HepG2 (cell line): ENCODE measurements around the gene VASN. TPM values are rescaled to one million over a fixed set of nuclear protein-coding genes. Genes with fewer than 3 reads are reported as not detected.

Source experiments
- ATM ChIP-seq: fragments of 450-650 bp; IDR thresholded peaks from 2 replicates; pipeline ENCODE4 v1.7.1; 2017; ENCODE audit warnings: mild to moderate bottlenecking, borderline replicate concordance
- CAMTA2 ChIP-seq: sonication (generic); formaldehyde crosslinking; IDR thresholded peaks from 2 replicates; pipeline ENCODE4 v1.4.0; 2020; ENCODE audit warnings: mild to moderate bottlenecking, missing genetic modification reagents, borderline replicate concordance
- CREM ChIP-seq, 2 experiments: sonication (generic) in 1 of 2; formaldehyde crosslinking in 1 of 2; IDR thresholded peaks; 2 replicates each; pipeline versions ENCODE4 v1.4.0 to v1.6.1; 2016 to 2020; ENCODE audit warnings: antibody characterized with exemption in 1 of 2, mild to moderate bottlenecking in 1 of 2, missing genetic modification reagents in 1 of 2
- DNMT1 ChIP-seq: sonication (generic); formaldehyde crosslinking; IDR thresholded peaks from 2 replicates; pipeline ENCODE4 v1.5.1; 2020; ENCODE audit warnings: mild to moderate bottlenecking, missing genetic modification reagents
- FOSL2 ChIP-seq: sonication (generic); formaldehyde crosslinking; IDR thresholded peaks from 2 replicates; pipeline ENCODE4 v1.4.0; 2020; ENCODE audit warnings: missing genetic modification reagents
- MXI1 ChIP-seq: IDR thresholded peaks from 3 replicates; pipeline ENCODE4 v1.6.1; 2012; ENCODE audit warnings: low read depth, low read length, inconsistent platforms, borderline replicate concordance
- NFIC ChIP-seq: IDR thresholded peaks from 2 replicates; pipeline ENCODE4 v1.6.1; 2012; ENCODE audit warnings: mild to moderate bottlenecking, low read length, inconsistent platforms
- NFYC ChIP-seq: IDR thresholded peaks from 2 replicates; pipeline ENCODE4 v1.6.1; 2016; ENCODE audit warnings: missing genetic modification reagents, missing compliant biosample characterization
- TARDBP ChIP-seq: sonication (generic); formaldehyde crosslinking; IDR thresholded peaks from 2 replicates; pipeline ENCODE4 v1.8.0; 2022; ENCODE audit warnings: mild to moderate bottlenecking, missing genetic modification reagents
- YEATS4 ChIP-seq: sonication (generic); formaldehyde crosslinking; IDR thresholded peaks from 2 replicates; pipeline ENCODE4 v1.4.0; 2020; ENCODE audit warnings: missing genetic modification reagents, borderline replicate concordance
- ZFP37 ChIP-seq: sonication (generic); formaldehyde crosslinking; IDR thresholded peaks from 2 replicates; pipeline ENCODE4 v1.4.0; 2020; ENCODE audit warnings: missing genetic modification reagents, borderline replicate concordance
- ZFP41 ChIP-seq: sonication (generic); formaldehyde crosslinking; IDR thresholded peaks from 2 replicates; pipeline ENCODE4 v1.4.0; 2020; ENCODE audit warnings: mild to moderate bottlenecking, missing genetic modification reagents, borderline replicate concordance
- ZNF160 ChIP-seq: sonication (generic); formaldehyde crosslinking; IDR thresholded peaks from 2 replicates; pipeline ENCODE4 v1.8.0; 2022; ENCODE audit warnings: mild to moderate bottlenecking, inconsistent platforms, missing genetic modification reagents
- ZNF30 ChIP-seq: sonication (generic); formaldehyde crosslinking; IDR thresholded peaks from 2 replicates; pipeline ENCODE4 v1.5.0; 2020; ENCODE audit warnings: mild to moderate bottlenecking, missing genetic modification reagents
- ZNF496 ChIP-seq: sonication (generic); formaldehyde crosslinking; IDR thresholded peaks from 2 replicates; pipeline ENCODE4 v1.8.1; 2023; ENCODE audit warnings: mild to moderate bottlenecking, moderate library complexity, missing genetic modification reagents; ENCODE audit not compliant: insufficient replicate concordance
- ZNF547 ChIP-seq: sonication (generic); formaldehyde crosslinking; IDR thresholded peaks from 2 replicates; pipeline ENCODE4 v1.5.1; 2020; ENCODE audit warnings: mild to moderate bottlenecking, missing genetic modification reagents
- ZNF567 ChIP-seq: sonication (generic); formaldehyde crosslinking; IDR thresholded peaks from 2 replicates; pipeline ENCODE4 v1.8.1; 2023; ENCODE audit warnings: mild to moderate bottlenecking, missing genetic modification reagents, borderline replicate concordance
- ZNF629 ChIP-seq: sonication (generic); formaldehyde crosslinking; conservative IDR thresholded peaks from 2 replicates; pipeline ENCODE4 v1.5.0; 2020; ENCODE audit warnings: missing genetic modification reagents
- ZNF747 ChIP-seq: sonication (generic); formaldehyde crosslinking; IDR thresholded peaks from 2 replicates; pipeline ENCODE4 v1.8.1; 2023; ENCODE audit warnings: missing genetic modification reagents, mild to moderate bottlenecking, borderline replicate concordance
- polyA plus RNA-seq, 8 experiments: library from polyadenylated mRNA; depleted of rRNA in 3 of 8; stranded (reverse) in 7 of 8; unstranded in 1 of 8; fragments of >200 nt; fragmentation: Illumina TruSeq in 4 of 8; extraction: Trizol in 4 of 8; gene quantifications; 2 replicates each; pipeline versions ENCODE4 v1.2.1 to v1.2.3, GENCODE V29; 2011 to 2016; ENCODE audit warnings: low read depth in 4 of 8, missing spikeins in 1 of 8, mixed read lengths in 1 of 8; ENCODE audit not compliant: insufficient read depth in 1 of 8
- total RNA-seq, 5 experiments: library from RNA; depleted of rRNA; stranded (reverse); fragments of >200 nt; fragmentation: Illumina TruSeq; extraction: Trizol; gene quantifications; 2 replicates each; pipeline ENCODE4 v1.2.3, GENCODE V29; 2016; ENCODE audit warnings: low read depth in 1 of 5
- TF ChIP-seq, protein P1 (sequence below): sonication (generic); formaldehyde crosslinking; IDR thresholded peaks from 2 replicates; pipeline ENCODE4 v1.5.0; 2020; ENCODE audit warnings: mild to moderate bottlenecking, low read depth, missing genetic modification reagents, borderline replicate concordance
- TF ChIP-seq, protein P2 (sequence below): IDR thresholded peaks from 2 replicates; pipeline ENCODE4 v1.6.1; 2016; ENCODE audit warnings: missing compliant biosample characterization, missing genetic modification reagents, borderline replicate concordance
- TF ChIP-seq, protein P3 (sequence below): IDR thresholded peaks from 2 replicates; pipeline ENCODE4 v1.6.1; 2016
- TF ChIP-seq, protein P4 (sequence below): sonication (generic); formaldehyde crosslinking; IDR thresholded peaks from 2 replicates; pipeline ENCODE4 v1.4.0; 2020; ENCODE audit warnings: missing genetic modification reagents

VASN gene
- total and polyA plus RNA-seq, 2 of the 13 experiments (the other 11 are each of a cell fraction or from before 2014, with no cell fraction given): 8.4 to 18.2 TPM

DNA sequence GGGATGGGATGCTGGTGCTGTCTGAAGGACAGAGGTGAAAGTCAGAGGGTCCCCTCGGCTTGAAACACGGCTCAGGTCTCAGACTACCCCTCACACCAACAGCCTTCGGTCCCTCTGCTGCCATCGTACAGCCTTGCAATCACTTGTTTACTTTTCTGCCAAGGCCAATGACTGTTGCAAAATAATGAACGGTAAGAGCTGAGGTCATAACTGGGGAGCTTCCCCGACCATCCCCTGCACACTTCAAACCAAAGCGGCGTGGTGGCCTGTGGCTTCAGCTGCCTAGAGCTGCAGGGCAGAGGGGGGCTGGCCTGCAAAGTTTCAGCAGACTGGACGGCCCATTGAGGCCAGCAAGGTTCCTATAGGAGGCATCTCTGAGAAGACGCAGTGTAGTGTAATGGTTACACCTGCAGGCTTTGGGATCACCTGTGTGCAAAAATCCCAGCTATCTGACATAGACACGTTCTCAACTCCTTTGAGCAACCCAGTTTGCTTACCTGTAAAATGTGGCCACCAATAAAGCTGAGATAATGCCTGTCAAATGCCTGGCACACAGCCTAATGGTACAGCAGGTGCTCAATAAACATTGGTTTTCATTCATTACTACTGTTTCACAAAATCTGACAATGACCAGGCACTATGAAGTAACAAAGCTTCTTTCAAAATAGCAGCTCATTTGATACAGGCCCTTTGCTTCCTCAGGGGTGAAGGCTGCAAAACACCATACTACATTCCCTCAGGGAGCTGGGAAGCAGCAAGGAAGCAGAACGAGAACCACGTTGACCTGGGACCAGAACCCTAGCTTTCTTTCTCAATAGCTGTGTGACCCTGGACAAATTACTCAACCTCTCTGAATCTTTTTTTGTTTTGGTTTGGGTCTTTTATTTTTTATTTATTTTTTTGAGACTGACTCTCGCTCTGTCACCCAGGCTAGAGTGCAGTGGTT, 25.5 kb upstream of the VASN start (continued):
- TF ChIP-seq ZFP41: no peak
- TF ChIP-seq ZNF30 (CRISPR knock-in tag): no peak
- TF ChIP-seq, protein P1, sequence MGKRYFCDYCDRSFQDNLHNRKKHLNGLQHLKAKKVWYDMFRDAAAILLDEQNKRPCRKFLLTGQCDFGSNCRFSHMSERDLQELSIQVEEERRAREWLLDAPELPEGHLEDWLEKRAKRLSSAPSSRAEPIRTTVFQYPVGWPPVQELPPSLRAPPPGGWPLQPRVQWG (CRISPR knock-in tag): no peak
- TF ChIP-seq, protein P2, sequence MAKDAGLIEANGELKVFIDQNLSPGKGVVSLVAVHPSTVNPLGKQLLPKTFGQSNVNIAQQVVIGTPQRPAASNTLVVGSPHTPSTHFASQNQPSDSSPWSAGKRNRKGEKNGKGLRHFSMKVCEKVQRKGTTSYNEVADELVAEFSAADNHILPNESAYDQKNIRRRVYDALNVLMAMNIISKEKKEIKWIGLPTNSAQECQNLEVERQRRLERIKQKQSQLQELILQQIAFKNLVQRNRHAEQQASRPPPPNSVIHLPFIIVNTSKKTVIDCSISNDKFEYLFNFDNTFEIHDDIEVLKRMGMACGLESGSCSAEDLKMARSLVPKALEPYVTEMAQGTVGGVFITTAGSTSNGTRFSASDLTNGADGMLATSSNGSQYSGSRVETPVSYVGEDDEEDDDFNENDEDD (CRISPR knock-in tag): no peak; the same call in 1 of the 2 replicates
- TF ChIP-seq CREM (IDR thresholded peaks at IDR 0.05): no peak
- TF ChIP-seq CREM (CRISPR knock-in tag; IDR thresholded peaks at IDR 0.05): no peak
- TF ChIP-seq, protein P3, sequence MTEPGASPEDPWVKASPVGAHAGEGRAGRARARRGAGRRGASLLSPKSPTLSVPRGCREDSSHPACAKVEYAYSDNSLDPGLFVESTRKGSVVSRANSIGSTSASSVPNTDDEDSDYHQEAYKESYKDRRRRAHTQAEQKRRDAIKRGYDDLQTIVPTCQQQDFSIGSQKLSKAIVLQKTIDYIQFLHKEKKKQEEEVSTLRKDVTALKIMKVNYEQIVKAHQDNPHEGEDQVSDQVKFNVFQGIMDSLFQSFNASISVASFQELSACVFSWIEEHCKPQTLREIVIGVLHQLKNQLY (CRISPR knock-in tag): peak; percentile 77; the same call in 1 of the 2 replicates
- TF ChIP-seq MXI1: peak; percentile 67; the same call in 2 of the 3 replicates
- TF ChIP-seq, protein P4, sequence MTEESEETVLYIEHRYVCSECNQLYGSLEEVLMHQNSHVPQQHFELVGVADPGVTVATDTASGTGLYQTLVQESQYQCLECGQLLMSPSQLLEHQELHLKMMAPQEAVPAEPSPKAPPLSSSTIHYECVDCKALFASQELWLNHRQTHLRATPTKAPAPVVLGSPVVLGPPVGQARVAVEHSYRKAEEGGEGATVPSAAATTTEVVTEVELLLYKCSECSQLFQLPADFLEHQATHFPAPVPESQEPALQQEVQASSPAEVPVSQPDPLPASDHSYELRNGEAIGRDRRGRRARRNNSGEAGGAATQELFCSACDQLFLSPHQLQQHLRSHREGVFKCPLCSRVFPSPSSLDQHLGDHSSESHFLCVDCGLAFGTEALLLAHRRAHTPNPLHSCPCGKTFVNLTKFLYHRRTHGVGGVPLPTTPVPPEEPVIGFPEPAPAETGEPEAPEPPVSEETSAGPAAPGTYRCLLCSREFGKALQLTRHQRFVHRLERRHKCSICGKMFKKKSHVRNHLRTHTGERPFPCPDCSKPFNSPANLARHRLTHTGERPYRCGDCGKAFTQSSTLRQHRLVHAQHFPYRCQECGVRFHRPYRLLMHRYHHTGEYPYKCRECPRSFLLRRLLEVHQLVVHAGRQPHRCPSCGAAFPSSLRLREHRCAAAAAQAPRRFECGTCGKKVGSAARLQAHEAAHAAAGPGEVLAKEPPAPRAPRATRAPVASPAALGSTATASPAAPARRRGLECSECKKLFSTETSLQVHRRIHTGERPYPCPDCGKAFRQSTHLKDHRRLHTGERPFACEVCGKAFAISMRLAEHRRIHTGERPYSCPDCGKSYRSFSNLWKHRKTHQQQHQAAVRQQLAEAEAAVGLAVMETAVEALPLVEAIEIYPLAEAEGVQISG (CRISPR knock-in tag): peak; percentile 51
- TF ChIP-seq NFYC: no peak
- TF ChIP-seq DNMT1 (CRISPR knock-in tag): no peak
- TF ChIP-seq ZNF547: peak; percentile 43; the same call in 1 of the 2 replicates
- peak; percentile 88 for TF ChIP-seq TARDBP (CRISPR knock-in tag)
- peak; percentile 91 for TF ChIP-seq FOSL2 (CRISPR knock-in tag)
- peak; percentile 62; the same call in 1 of the 2 replicates for TF ChIP-seq YEATS4
- TF ChIP-seq ZNF496: no peak
- peak; percentile 62; the same call in 1 of the 2 replicates for TF ChIP-seq ZNF747 (CRISPR knock-in tag)
- no peak for TF ChIP-seq CAMTA2 (CRISPR knock-in tag)
- TF ChIP-seq ZNF629: no peak
- TF ChIP-seq ZNF160: no peak
- TF ChIP-seq NFIC: no peak
- TF ChIP-seq ZFP37: peak; percentile 66; the same call in 1 of the 2 replicates
- no peak for TF ChIP-seq ZNF567
- no peak for TF ChIP-seq ATM
